OCI-LY7 (cell line): ENCODE data around the gene RBM17. TPM values are rescaled to one million over a fixed set of nuclear protein-coding genes. Genes with fewer than 3 reads are reported as not detected.
A peak's percentile ranks its signal among the peaks of the same experiment; 100 is the strongest.
"Not testable (repeated sequence)": the region's sequence is repeated elsewhere in the genome, so short reads cannot be mapped to it uniquely, and the experiment has no call there.

Experiments used
- BruUV-seq: library from RNA; stranded (reverse); fragments of 400-500 nt; replicated peaks from 2 replicates; lab custom pipeline; 2021; lab: Mats Ljungman, UMichigan
- CTCF ChIA-PET: fragments of 300-600 bp; sonication (Branson Sonifier 250); formaldehyde crosslinking; loops from one replicate; lab custom pipeline; 2022; ENCODE audit warnings: antibody characterized with exemption; ENCODE audit not compliant: unreplicated experiment; lab: Charles Lee
- POLR2A ChIA-PET: fragments of 300-600 bp; sonication (Branson Sonifier 250); formaldehyde crosslinking; loops from one replicate; lab custom pipeline; 2022; ENCODE audit warnings: antibody characterized with exemption; lab: Charles Lee
- DNase-seq: peaks from one replicate; pipeline ENCODE4 v3.0.0-alpha.2; 2015; ENCODE audit warnings: low spot score
- H2AFZ ChIP-seq: fragments of 200-600 bp; sonication (generic), shearing (Covaris generic); 2 replicates; pipeline ENCODE4 v1.6.1; 2014; ENCODE audit warnings: mild to moderate bottlenecking, antibody characterized with exemption, low read length, moderate library complexity
- H3K27ac ChIP-seq: fragments of 200-600 bp; sonication (generic); 2 replicates; pipeline ENCODE4 v1.5.1; 2014; ENCODE audit warnings: mixed run types, low read depth, mild to moderate bottlenecking, moderate library complexity, low read length, inconsistent platforms; ENCODE audit not compliant: poor library complexity, severe bottlenecking
- H3K36me3 ChIP-seq: fragments of 200-600 bp; sonication (generic); 2 replicates; pipeline ENCODE4 v1.6.1; 2014; ENCODE audit warnings: mild to moderate bottlenecking, antibody characterized with exemption, low read length, moderate library complexity, mixed read lengths; ENCODE audit not compliant: insufficient read depth
- H3K4me1 ChIP-seq: fragments of 200-600 bp; sonication (generic); 2 replicates; pipeline ENCODE4 v1.5.1; 2014; ENCODE audit warnings: mild to moderate bottlenecking, low read length; ENCODE audit not compliant: insufficient read depth, poor library complexity, severe bottlenecking
- H3K4me2 ChIP-seq: fragments of 200-600 bp; sonication (generic); 2 replicates; pipeline ENCODE4 v1.6.1; 2014; ENCODE audit warnings: mild to moderate bottlenecking, low read length
- H3K4me3 ChIP-seq: fragments of 200-600 bp; sonication (generic); 2 replicates; pipeline ENCODE4 v1.5.1; 2014; ENCODE audit warnings: mild to moderate bottlenecking, low read depth, low read length; ENCODE audit not compliant: poor library complexity, severe bottlenecking
- H3K79me2 ChIP-seq: fragments of 200-600 bp; sonication (generic); 2 replicates; pipeline ENCODE4 v1.6.1; 2016; ENCODE audit warnings: low read depth, mild to moderate bottlenecking, low read length, moderate library complexity, mixed read lengths; ENCODE audit not compliant: insufficient read depth
- H3K9me2 ChIP-seq: fragments of 200-600 bp; sonication (generic); 2 replicates; pipeline ENCODE4 v1.6.1; 2016; ENCODE audit warnings: mild to moderate bottlenecking, low read length, mixed read lengths; ENCODE audit not compliant: insufficient read depth
- H3K9me3 ChIP-seq: fragments of 200-600 bp; sonication (generic); 2 replicates; pipeline ENCODE4 v1.6.1; 2014; ENCODE audit warnings: mild to moderate bottlenecking, mixed run types, low read length, mixed read lengths
- H4K20me1 ChIP-seq: fragments of 200-600 bp; sonication (generic); 2 replicates; pipeline ENCODE4 v1.6.1; 2014; ENCODE audit warnings: mild to moderate bottlenecking, antibody characterized with exemption, low read length, moderate library complexity, mixed read lengths; ENCODE audit not compliant: insufficient read depth
- CTCF ChIP-seq: fragments of 200-600 bp; sonication (generic); conservative IDR thresholded peaks from 2 replicates; pipeline ENCODE4 v1.5.1; 2014; ENCODE audit warnings: mild to moderate bottlenecking, antibody characterized with exemption, low read length, moderate library complexity, mixed read lengths
- EZH2phosphoT487 ChIP-seq: fragments of 200-600 bp; sonication (generic); IDR thresholded peaks from 2 replicates; pipeline ENCODE4 v1.6.1; 2018; ENCODE audit warnings: low read depth, borderline replicate concordance, mild to moderate bottlenecking, mixed run types, antibody characterized with exemption, low read length, moderate library complexity, mixed read lengths
- intact Hi-C: fragments of 100-400 bp; cut with micrococcal nuclease; formaldehyde crosslinking; loops from one replicate; pipeline ENCODE4 v1.10.0; 2022; ENCODE audit not compliant: unreplicated experiment
- microRNA-seq: library from miRNA; unstranded; fragments of <30 nt; microRNA quantifications from one replicate; pipeline ENCODE4 v1.2.0, GENCODE V29; 2022; ENCODE audit warnings: borderline replicate concordance
- small RNA-seq: library from RNA; depleted of rRNA; stranded (forward); fragments of <200 nt; gene quantifications from one replicate; pipeline ENCODE3, GENCODE V24; 2014
- total RNA-seq, 2 experiments: library from RNA; depleted of rRNA in 1 of 2; stranded (reverse); fragments of >200 nt in 1 of 2; shearing (Covaris generic) in 1 of 2; gene quantifications; 2 replicates each; pipeline ENCODE4 v1.2.3, GENCODE V29; 2014 to 2022

RBM17 gene
- total RNA-seq, 2 experiments from 2014 or later: 103 to 248 TPM

- Histone ChIP-seq H3K4me3 (peak overlapping the region; percentile 99), H3K9me3 (no peaks in the 10 kb centered on the region), H3K4me2 (peak overlapping the region; percentile 78), H3K9me2 (no peaks in the 10 kb centered on the region), H3K36me3 (peaks cover 34% of the 10 kb centered on the region), H3K27ac (no peak overlapping the region), H4K20me1 (peaks cover 16% of the 10 kb centered on the region; the same call in 1 of the 2 replicates), H3K79me2 (peaks cover 58% of the 10 kb centered on the region), H3K4me1 (peaks cover 27% of the 10 kb centered on the region), H2AFZ (no peak overlapping the region)
- TF ChIP-seq EZH2phosphoT487 (no peak), CTCF (no peak)
- no TSS peak for BruUV-seq
- POLR2A ChIA-PET: no interaction called here
- CTCF ChIA-PET: no interaction called here
- DNase-seq: no peak
- intact Hi-C loops: no loop called here
Measured at GRCh38 chr10:6165221-6165725, 76.4 kb downstream of the RBM17 start.

GRCh38 chr10:6165933-6166332 lies 77.1 kb downstream of the RBM17 start:
- H3K9me3 ChIP-seq, DNase-seq, CTCF ChIA-PET, BruUV-seq, H3K4me3 ChIP-seq, intact Hi-C loops, H2AFZ ChIP-seq, H3K27ac ChIP-seq, POLR2A ChIA-PET, H3K9me2 ChIP-seq: not testable (repeated sequence)
- peaks cover 16% of the 10 kb centered on the region; the same call in 1 of the 2 replicates for H4K20me1 ChIP-seq
- peaks cover 65% of the 10 kb centered on the region for H3K79me2 ChIP-seq
- H3K4me1 ChIP-seq: peaks cover 27% of the 10 kb centered on the region
- 0 out of 2 replicates have a peak overlapping the region, but pooled peaks have one; percentile 78 for H3K4me2 ChIP-seq
- H3K36me3 ChIP-seq: peaks cover 34% of the 10 kb centered on the region

Small RNA genes within 50 kb of the gene (microRNA-seq; reads per million reads assigned to microRNA genes)
- gene MIR3155A: not detected
- not detected for gene MIR3155B

Small RNA genes within 50 kb of the gene (small RNA-seq; reads per million reads assigned to genes)
- not detected for gene MIR3155A

Other genes with a start within 250 kb of the RBM17 start
- 7.9 and 15.2 TPM in 2 replicates for gene ANKRD16, start 199.1 kb upstream of the RBM17 start, total RNA-seq (2014; rRNA removed; shearing (Covaris generic))
- gene ANKRD16, start 199.1 kb upstream of the RBM17 start, total RNA-seq (2022): 12.0 and 15.0 TPM in 2 replicates
- 61.9 and 65.6 TPM in 2 replicates for gene FBH1, start 198.8 kb upstream of the RBM17 start, total RNA-seq (2014; rRNA removed; shearing (Covaris generic))
- 58.1 and 67.4 TPM in 2 replicates for gene FBH1, start 198.8 kb upstream of the RBM17 start, total RNA-seq (2022)
- gene IL15RA, start 111.5 kb upstream of the RBM17 start, total RNA-seq (2014; rRNA removed; shearing (Covaris generic)): 5.5 and 14.5 TPM in 2 replicates
- gene IL15RA, start 111.5 kb upstream of the RBM17 start, total RNA-seq (2022): 5.9 and 7.6 TPM in 2 replicates
- 24.0 and 24.3 TPM in 2 replicates for gene IL2RA, start 26.7 kb upstream of the RBM17 start, total RNA-seq (2014; rRNA removed; shearing (Covaris generic))
- gene IL2RA, start 26.7 kb upstream of the RBM17 start, total RNA-seq (2022): 22.3 and 27.5 TPM in 2 replicates
- 29.0 and 33.7 TPM in 2 replicates for gene PFKFB3, start 113.9 kb downstream of the RBM17 start, total RNA-seq (2014; rRNA removed; shearing (Covaris generic))
- gene PFKFB3, start 113.9 kb downstream of the RBM17 start, total RNA-seq (2022): 36.7 and 50.7 TPM in 2 replicates